Measurements from ENCODE around the gene NEURL1B. TPM values are rescaled to one million over a fixed set of nuclear protein-coding genes. Genes with fewer than 3 reads are reported as not detected.

The NEURL1B gene
- total RNA-seq, 2 experiments from 2014 or later: 0.32 to 0.57 TPM

DNA sequence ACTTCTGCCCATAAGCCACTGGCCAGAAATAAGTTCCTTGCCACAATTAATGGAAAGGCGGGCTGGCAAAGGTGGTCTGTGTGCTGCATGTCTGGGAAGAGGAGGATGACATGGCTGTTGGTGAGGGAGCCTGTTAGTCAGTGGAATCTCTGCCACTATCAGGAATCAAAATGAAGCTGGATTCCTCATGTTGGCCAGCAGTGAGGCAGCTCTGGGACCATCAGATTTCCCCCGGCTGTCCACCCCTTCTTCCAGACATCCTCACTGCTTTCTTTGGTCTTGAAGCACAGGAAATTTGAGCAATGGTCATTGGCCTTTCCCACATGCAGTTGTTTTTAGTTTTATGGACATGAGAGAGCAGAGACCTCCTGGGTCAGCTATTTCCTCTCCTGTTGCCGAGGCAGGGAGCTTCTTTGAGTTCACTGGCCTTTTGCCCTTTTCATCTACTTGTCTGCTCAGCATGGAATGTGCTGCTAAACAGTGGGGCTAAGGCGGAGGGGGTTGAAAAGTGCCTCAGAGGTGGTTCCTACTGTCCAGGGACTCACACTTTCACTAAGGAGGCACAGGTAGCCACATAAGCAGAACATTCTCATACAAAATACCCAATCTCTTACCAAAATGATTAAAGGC, 34.8 kb upstream of the NEURL1B start:
- Histone ChIP-seq H3K9me3 (ENCODE audit: low read length) (no peaks in the 10 kb centered on the region), H2AFZ (ENCODE audit: low read length) (no peak overlapping the region), H3K79me2 (ENCODE audit: insufficient read depth, low read depth, low read length) (no peaks in the 10 kb centered on the region), H3K27ac (ENCODE audit: low read depth, low read length, poor library complexity, severe bottlenecking) (no peak overlapping the region), H3K4me1 (ENCODE audit: insufficient read depth, low read length, poor library complexity, severe bottlenecking) (no peaks in the 10 kb centered on the region), H4K20me1 (ENCODE audit: insufficient read depth, low read length) (no peaks in the 10 kb centered on the region), H3K36me3 (ENCODE audit: insufficient read depth, low read length) (no peaks in the 10 kb centered on the region), H3K4me2 (ENCODE audit: low read length) (no peak overlapping the region), H3K4me3 (ENCODE audit: low read depth, low read length, poor library complexity, severe bottlenecking) (no peak overlapping the region), H3K9me2 (ENCODE audit: insufficient read depth, low read length) (no peaks in the 10 kb centered on the region)
- intact Hi-C loops (cut with micrococcal nuclease; ENCODE audit: unreplicated experiment): no loop called here
- CTCF ChIA-PET (ENCODE audit: unreplicated experiment): no interaction called here
- POLR2A ChIA-PET: interaction anchor here (0.8 to 1.4 kb wide), 3 partner anchors 9 to 294 kb away, joined by 3 to 8 read pairs (median 5); no protein-coding TSS in a partner anchor
- TF ChIP-seq EZH2phosphoT487 (IDR thresholded peaks at IDR 0.05; ENCODE audit: borderline replicate concordance, low read depth, low read length): no peak
- TF ChIP-seq, protein P1, sequence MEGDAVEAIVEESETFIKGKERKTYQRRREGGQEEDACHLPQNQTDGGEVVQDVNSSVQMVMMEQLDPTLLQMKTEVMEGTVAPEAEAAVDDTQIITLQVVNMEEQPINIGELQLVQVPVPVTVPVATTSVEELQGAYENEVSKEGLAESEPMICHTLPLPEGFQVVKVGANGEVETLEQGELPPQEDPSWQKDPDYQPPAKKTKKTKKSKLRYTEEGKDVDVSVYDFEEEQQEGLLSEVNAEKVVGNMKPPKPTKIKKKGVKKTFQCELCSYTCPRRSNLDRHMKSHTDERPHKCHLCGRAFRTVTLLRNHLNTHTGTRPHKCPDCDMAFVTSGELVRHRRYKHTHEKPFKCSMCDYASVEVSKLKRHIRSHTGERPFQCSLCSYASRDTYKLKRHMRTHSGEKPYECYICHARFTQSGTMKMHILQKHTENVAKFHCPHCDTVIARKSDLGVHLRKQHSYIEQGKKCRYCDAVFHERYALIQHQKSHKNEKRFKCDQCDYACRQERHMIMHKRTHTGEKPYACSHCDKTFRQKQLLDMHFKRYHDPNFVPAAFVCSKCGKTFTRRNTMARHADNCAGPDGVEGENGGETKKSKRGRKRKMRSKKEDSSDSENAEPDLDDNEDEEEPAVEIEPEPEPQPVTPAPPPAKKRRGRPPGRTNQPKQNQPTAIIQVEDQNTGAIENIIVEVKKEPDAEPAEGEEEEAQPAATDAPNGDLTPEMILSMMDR (conservative IDR thresholded peaks at IDR 0.05; ENCODE audit: low read length): no peak
- DNase-seq (ENCODE audit: low spot score): no peak
- BruUV-seq (replicated peaks): no TSS peak

DNA sequence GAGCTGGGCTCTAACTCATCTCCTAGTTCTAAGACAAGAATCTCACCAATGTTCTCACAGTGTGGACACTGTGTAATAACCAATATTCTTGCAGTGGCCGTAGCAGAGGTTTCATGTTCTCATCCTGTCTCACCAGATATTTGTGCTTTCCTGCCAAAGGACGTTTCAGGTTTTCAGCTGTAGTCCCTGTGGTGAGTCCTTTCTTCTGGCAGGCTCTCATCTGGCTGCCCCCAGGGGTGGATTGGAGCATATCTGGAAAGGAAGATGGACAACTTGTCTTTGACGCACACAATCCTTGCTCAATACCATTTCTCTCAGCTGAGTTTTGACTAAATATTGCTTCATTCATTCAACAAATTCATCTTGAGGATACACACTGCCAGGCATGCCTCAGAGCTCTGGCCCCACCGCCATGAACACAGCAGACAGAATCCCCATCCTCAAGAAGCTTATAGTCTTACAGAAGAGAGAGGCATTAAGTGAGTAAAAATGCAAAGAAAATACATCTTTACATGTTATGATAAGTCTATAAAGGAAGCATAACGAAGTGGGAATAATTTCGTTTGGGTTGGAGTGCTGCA, 33.8 kb upstream of the NEURL1B start:
- H3K4me2 ChIP-seq (ENCODE audit: low read length): no peak overlapping the region
- CTCF ChIA-PET (ENCODE audit: unreplicated experiment): no interaction called here
- no TSS peak for BruUV-seq (replicated peaks)
- no peaks in the 10 kb centered on the region for H3K36me3 ChIP-seq (ENCODE audit: insufficient read depth, low read length)
- DNase-seq (ENCODE audit: low spot score): no peak
- no peaks in the 10 kb centered on the region for H3K79me2 ChIP-seq (ENCODE audit: insufficient read depth, low read depth, low read length)
- H4K20me1 ChIP-seq (ENCODE audit: insufficient read depth, low read length): no peaks in the 10 kb centered on the region
- H3K27ac ChIP-seq (ENCODE audit: low read depth, low read length, poor library complexity, severe bottlenecking): no peak overlapping the region
- H3K4me1 ChIP-seq (ENCODE audit: insufficient read depth, low read length, poor library complexity, severe bottlenecking): no peaks in the 10 kb centered on the region
- no peak overlapping the region for H2AFZ ChIP-seq (ENCODE audit: low read length)
- no peaks in the 10 kb centered on the region for H3K9me2 ChIP-seq (ENCODE audit: insufficient read depth, low read length)
- no peaks in the 10 kb centered on the region for H3K9me3 ChIP-seq (ENCODE audit: low read length)
- POLR2A ChIA-PET: interaction anchor here (0.8 to 1.4 kb wide), 3 partner anchors 8 to 293 kb away, joined by 3 to 8 read pairs (median 5); no protein-coding TSS in a partner anchor
- intact Hi-C loops (cut with micrococcal nuclease; ENCODE audit: unreplicated experiment): no loop called here
- H3K4me3 ChIP-seq (ENCODE audit: low read depth, low read length, poor library complexity, severe bottlenecking): no peak overlapping the region
- TF ChIP-seq EZH2phosphoT487 (IDR thresholded peaks at IDR 0.05; ENCODE audit: borderline replicate concordance, low read depth, low read length): no peak
- TF ChIP-seq, protein P1 (conservative IDR thresholded peaks at IDR 0.05; ENCODE audit: low read length): no peak

DNA sequence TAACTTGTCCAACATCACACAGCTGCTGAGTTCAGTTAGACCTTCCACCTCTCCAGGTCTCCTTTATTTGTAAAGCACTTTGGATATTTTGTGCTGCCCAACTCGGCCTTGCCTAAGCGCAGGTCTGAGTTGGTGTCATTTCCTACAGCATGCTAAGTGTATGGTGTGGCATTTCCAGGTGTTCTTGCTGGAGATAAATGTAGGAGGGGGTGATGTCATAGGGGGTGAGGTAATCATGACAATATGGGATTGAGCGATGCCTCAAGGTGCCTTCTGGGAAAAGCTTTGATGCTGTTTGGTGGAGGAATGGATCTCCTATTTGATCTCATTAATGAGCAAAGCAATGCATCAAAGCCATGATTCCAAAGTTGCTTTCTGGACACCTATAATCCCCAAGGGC, 32.3 kb upstream of the NEURL1B start:
- no peak overlapping the region for H2AFZ ChIP-seq (ENCODE audit: low read length)
- H3K4me2 ChIP-seq (ENCODE audit: low read length): no peak overlapping the region
- H3K27ac ChIP-seq (ENCODE audit: low read depth, low read length, poor library complexity, severe bottlenecking): no peak overlapping the region
- ChIA-PET POLR2A (no interaction called here), CTCF (ENCODE audit: unreplicated experiment) (interaction anchor here (1.1 kb wide), 1 partner anchor 20 kb away, joined by 3 read pairs; no protein-coding TSS in a partner anchor)
- no peaks in the 10 kb centered on the region for H4K20me1 ChIP-seq (ENCODE audit: insufficient read depth, low read length)
- H3K79me2 ChIP-seq (ENCODE audit: insufficient read depth, low read depth, low read length): no peaks in the 10 kb centered on the region
- DNase-seq (ENCODE audit: low spot score): no peak
- no peaks in the 10 kb centered on the region for H3K9me2 ChIP-seq (ENCODE audit: insufficient read depth, low read length)
- no peaks in the 10 kb centered on the region for H3K4me1 ChIP-seq (ENCODE audit: insufficient read depth, low read length, poor library complexity, severe bottlenecking)
- H3K4me3 ChIP-seq (ENCODE audit: low read depth, low read length, poor library complexity, severe bottlenecking): no peak overlapping the region
- no peaks in the 10 kb centered on the region for H3K9me3 ChIP-seq (ENCODE audit: low read length)
- H3K36me3 ChIP-seq (ENCODE audit: insufficient read depth, low read length): no peaks in the 10 kb centered on the region
- TF ChIP-seq EZH2phosphoT487 (IDR thresholded peaks at IDR 0.05; ENCODE audit: borderline replicate concordance, low read depth, low read length): no peak
- TF ChIP-seq, protein P1 (conservative IDR thresholded peaks at IDR 0.05; ENCODE audit: low read length): no peak
- no TSS peak for BruUV-seq (replicated peaks)
- intact Hi-C loops (cut with micrococcal nuclease; ENCODE audit: unreplicated experiment): no loop called here
